SK-N-SH (cell line): ENCODE measurements around the gene BBX. TPM values are rescaled to one million over a fixed set of nuclear protein-coding genes. Genes with fewer than 3 reads are reported as not detected.

Source experiments
- CTCF ChIA-PET: fragments of 300-600, 350-600 bp; formaldehyde crosslinking; extraction: SDS; loops from one replicate; lab custom pipeline; 2021; lab: Yijun Ruan, JAX
- POLR2A ChIA-PET: fragments of 350-600 bp; sonication (Branson Sonifier 250); formaldehyde crosslinking; extraction: SDS; loops from one replicate; lab custom pipeline; 2020; ENCODE audit warnings: antibody characterized with exemption, inconsistent platforms; lab: Yijun Ruan, JAX
- DNase-seq: peaks from one replicate; pipeline ENCODE4 v3.0.0; 2012
- H2AFZ ChIP-seq: fragments of 200-600 bp; sonication (generic); 2 replicates; pipeline ENCODE4 v1.8.1; 2016; ENCODE audit warnings: antibody characterized with exemption, mild to moderate bottlenecking, low read depth
- H3F3A ChIP-seq: fragments of 200-600 bp; sonication (generic); replicated peaks from 2 replicates; pipeline ENCODE3; 2016; ENCODE audit warnings: antibody characterized with exemption, mild to moderate bottlenecking; ENCODE audit not compliant: insufficient read depth
- H3K27ac ChIP-seq, 2 experiments: fragments of 200-500 bp in 1 of 2; fragments of 200-600 bp in 1 of 2; sonication (Bioruptor generic) in 1 of 2; sonication (generic), shearing (Covaris generic) in 1 of 2; 2 replicates each; pipeline versions ENCODE4 v1.5.1 to v1.6.1; 2014 to 2016; ENCODE audit warnings: low read depth in 2 of 2, inconsistent platforms in 1 of 2, low read length in 1 of 2, mild to moderate bottlenecking in 1 of 2, mixed read lengths in 1 of 2
- H3K27me3 ChIP-seq: fragments of 200-600 bp; sonication (generic), shearing (Covaris generic); 2 replicates; pipeline ENCODE4 v1.6.1; 2016; ENCODE audit warnings: mixed run types; ENCODE audit not compliant: insufficient read depth
- H3K36me3 ChIP-seq, 2 experiments: fragments of 200-500 bp in 1 of 2; fragments of 200-600 bp in 1 of 2; sonication (Bioruptor generic) in 1 of 2; sonication (generic) in 1 of 2; replicated peaks in 1 of 2; 2 replicates each; pipeline versions ENCODE3 to v1.5.1; 2014 to 2016; ENCODE audit warnings: low read length in 1 of 2, mild to moderate bottlenecking in 1 of 2; ENCODE audit not compliant: insufficient read depth in 2 of 2, control insufficient read depth in 1 of 2
- H3K4me1 ChIP-seq, 2 experiments: fragments of 200-500 bp in 1 of 2; fragments of 200-600 bp in 1 of 2; sonication (Bioruptor generic) in 1 of 2; sonication (generic), shearing (Covaris generic) in 1 of 2; 2 replicates each; pipeline versions ENCODE4 v1.5.1 to v1.6.1; 2014 to 2016; ENCODE audit warnings: low read depth in 1 of 2, low read length in 1 of 2, mixed run types in 1 of 2; ENCODE audit not compliant: insufficient read depth in 2 of 2, control insufficient read depth in 1 of 2
- H3K4me2 ChIP-seq: fragments of 200-600 bp; sonication (generic), shearing (Covaris generic); 2 replicates; pipeline ENCODE4 v1.6.1; 2017; ENCODE audit warnings: mixed run types
- H3K4me3 ChIP-seq, 2 experiments: fragments of 200-500 bp in 1 of 2; fragments of 200-600 bp in 1 of 2; sonication (Bioruptor generic) in 1 of 2; sonication (generic), shearing (Covaris generic) in 1 of 2; 2 replicates each; pipeline versions ENCODE4 v1.5.1 to v1.8.1; 2014 to 2016; ENCODE audit warnings: low read depth in 2 of 2, inconsistent platforms in 1 of 2, low read length in 1 of 2, mild to moderate bottlenecking in 1 of 2, mixed read lengths in 1 of 2, moderate library complexity in 1 of 2
- H3K79me2 ChIP-seq: fragments of 200-600 bp; sonication (generic); 2 replicates; pipeline ENCODE4 v1.8.1; 2017; ENCODE audit warnings: mild to moderate bottlenecking; ENCODE audit not compliant: insufficient read depth
- H3K9ac ChIP-seq: fragments of 200-600 bp; sonication (generic); 2 replicates; pipeline ENCODE4 v1.6.1; 2017; ENCODE audit warnings: mixed run types
- H3K9me2 ChIP-seq: fragments of 200-600 bp; sonication (generic); 2 replicates; pipeline ENCODE4 v1.6.1; 2017; ENCODE audit warnings: mixed run types
- H3K9me3 ChIP-seq: fragments of 200-600 bp; sonication (generic); 2 replicates; pipeline ENCODE4 v1.6.1; 2017; ENCODE audit warnings: mixed run types, mild to moderate bottlenecking, moderate library complexity
- H4K20me1 ChIP-seq: fragments of 200-600 bp; sonication (generic); 2 replicates; pipeline ENCODE4 v1.6.1; 2017; ENCODE audit warnings: mild to moderate bottlenecking, mixed run types; ENCODE audit not compliant: insufficient read depth
- ELF1 ChIP-seq: IDR thresholded peaks from 2 replicates; pipeline ENCODE4 v1.4.0; 2012
- EZH2phosphoT487 ChIP-seq: fragments of 200-600 bp; sonication (generic); IDR thresholded peaks from 2 replicates; pipeline ENCODE4 v1.6.1; 2017; ENCODE audit warnings: low read depth, mixed run types, mild to moderate bottlenecking, antibody characterized with exemption, moderate library complexity, borderline replicate concordance
- FOXJ3 ChIP-seq: sonication (generic); formaldehyde crosslinking; IDR thresholded peaks from 2 replicates; pipeline ENCODE4 v1.5.1; 2020; ENCODE audit warnings: mild to moderate bottlenecking, missing genetic modification reagents
- FOXM1 ChIP-seq: IDR thresholded peaks from 2 replicates; pipeline ENCODE4 v1.4.0; 2012; ENCODE audit warnings: low read depth, mild to moderate bottlenecking
- GATA2 ChIP-seq: sonication (generic); formaldehyde crosslinking; IDR thresholded peaks from 2 replicates; pipeline ENCODE4 v1.5.0; 2020; ENCODE audit warnings: mild to moderate bottlenecking, missing genetic modification reagents
- JUND ChIP-seq: IDR thresholded peaks from 2 replicates; pipeline ENCODE4 v1.4.0; 2012
- RCOR1 ChIP-seq: fragments of 150-350 bp; IDR thresholded peaks from 2 replicates; pipeline ENCODE4 v1.6.1; 2017; ENCODE audit warnings: antibody characterized with exemption, low read length
- REST ChIP-seq: IDR thresholded peaks from 2 replicates; pipeline ENCODE4 v1.6.1; 2012; ENCODE audit warnings: mild to moderate bottlenecking, low read depth, low read length, moderate library complexity
- RFX5 ChIP-seq: IDR thresholded peaks from 2 replicates; pipeline ENCODE4 v1.6.1; 2012; ENCODE audit warnings: mild to moderate bottlenecking, improper control_type of control experiment, low read length
- SIN3A ChIP-seq: IDR thresholded peaks from 2 replicates; pipeline ENCODE4 v1.6.1; 2012; ENCODE audit warnings: low read depth, mild to moderate bottlenecking, low read length, moderate library complexity, borderline replicate concordance
- TCF12 ChIP-seq: IDR thresholded peaks from 2 replicates; pipeline ENCODE4 v1.4.0; 2012
- USF2 ChIP-seq: fragments of 150-350 bp; IDR thresholded peaks from 2 replicates; pipeline ENCODE4 v1.6.1; 2017; ENCODE audit warnings: antibody characterized with exemption, low read length, low read depth, borderline replicate concordance
- YY1 ChIP-seq: IDR thresholded peaks from 2 replicates; pipeline ENCODE4 v1.4.0; 2012; ENCODE audit warnings: low read depth, mild to moderate bottlenecking
- WGBS: methylation state at CpG from one replicate; pipeline ENCODE4 v1.1.6; 2017; ENCODE audit warnings: low lambda C conversion rate; 5-methylcytosine and 5-hydroxymethylcytosine counted together
- polyA plus RNA-seq, 3 experiments: library from polyadenylated mRNA; depleted of rRNA; stranded (reverse); fragments of >200 nt; gene quantifications; 2 replicates each; pipeline ENCODE4 v1.2.3, GENCODE V29; 2012
- TF ChIP-seq, protein P1 (sequence below): fragments of 150-350 bp; IDR thresholded peaks from 2 replicates; pipeline ENCODE4 v1.6.1; 2016; ENCODE audit warnings: mild to moderate bottlenecking, low read depth, low read length
- TF ChIP-seq, protein P2 (sequence below): IDR thresholded peaks from 2 replicates; pipeline ENCODE4 v1.4.0; 2012; ENCODE audit warnings: low read depth
- TF ChIP-seq, protein P3 (sequence below): IDR thresholded peaks from 2 replicates; pipeline ENCODE4; 2012

Gene BBX
- polyA plus RNA-seq, 1 of the 3 experiments (the other 2 are of a cell fraction) = 14.2 TPM

GRCh38 chr3:107781253-107781652, 258.5 kb downstream of the BBX start:
- WGBS = 98% methylated on average over 1 of the region's 1 CpG
- CTCF ChIA-PET = interaction anchor here (1.1 kb wide), 1 partner anchor 23 kb away, joined by 3 read pairs; no protein-coding TSS in a partner anchor
- POLR2A ChIA-PET = no interaction called here

GRCh38 chr3:107782054-107782453, 259.3 kb downstream of the BBX start:
- no peaks in the 10 kb centered on the region for H3K4me1 ChIP-seq
- peaks cover 28 to 48% of the 10 kb centered on the region in 2 experiments for H3K36me3 ChIP-seq
- no peak overlapping the region for H3K9ac ChIP-seq
- H3K79me2 ChIP-seq = no peaks in the 10 kb centered on the region
- no peaks in the 10 kb centered on the region for H3K27me3 ChIP-seq
- TF ChIP-seq TCF12 (no peak), RCOR1 (no peak), REST (no peak), FOXJ3 (no peak), GATA2 (CRISPR knock-in tag) (no peak), SIN3A (no peak), EZH2phosphoT487 (no peak), JUND (no peak), RFX5 (no peak), ELF1 (no peak), USF2 (no peak)
- TF ChIP-seq, protein P1, sequence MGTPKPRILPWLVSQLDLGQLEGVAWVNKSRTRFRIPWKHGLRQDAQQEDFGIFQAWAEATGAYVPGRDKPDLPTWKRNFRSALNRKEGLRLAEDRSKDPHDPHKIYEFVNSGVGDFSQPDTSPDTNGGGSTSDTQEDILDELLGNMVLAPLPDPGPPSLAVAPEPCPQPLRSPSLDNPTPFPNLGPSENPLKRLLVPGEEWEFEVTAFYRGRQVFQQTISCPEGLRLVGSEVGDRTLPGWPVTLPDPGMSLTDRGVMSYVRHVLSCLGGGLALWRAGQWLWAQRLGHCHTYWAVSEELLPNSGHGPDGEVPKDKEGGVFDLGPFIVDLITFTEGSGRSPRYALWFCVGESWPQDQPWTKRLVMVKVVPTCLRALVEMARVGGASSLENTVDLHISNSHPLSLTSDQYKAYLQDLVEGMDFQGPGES = no peak
- TF ChIP-seq, protein P2, sequence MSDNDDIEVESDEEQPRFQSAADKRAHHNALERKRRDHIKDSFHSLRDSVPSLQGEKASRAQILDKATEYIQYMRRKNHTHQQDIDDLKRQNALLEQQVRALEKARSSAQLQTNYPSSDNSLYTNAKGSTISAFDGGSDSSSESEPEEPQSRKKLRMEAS = no peak
- TF ChIP-seq, protein P3, sequence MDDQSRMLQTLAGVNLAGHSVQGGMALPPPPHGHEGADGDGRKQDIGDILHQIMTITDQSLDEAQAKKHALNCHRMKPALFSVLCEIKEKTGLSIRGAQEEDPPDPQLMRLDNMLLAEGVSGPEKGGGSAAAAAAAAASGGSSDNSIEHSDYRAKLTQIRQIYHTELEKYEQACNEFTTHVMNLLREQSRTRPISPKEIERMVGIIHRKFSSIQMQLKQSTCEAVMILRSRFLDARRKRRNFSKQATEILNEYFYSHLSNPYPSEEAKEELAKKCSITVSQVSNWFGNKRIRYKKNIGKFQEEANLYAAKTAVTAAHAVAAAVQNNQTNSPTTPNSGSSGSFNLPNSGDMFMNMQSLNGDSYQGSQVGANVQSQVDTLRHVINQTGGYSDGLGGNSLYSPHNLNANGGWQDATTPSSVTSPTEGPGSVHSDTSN = no peak
- no peak overlapping the region for H3K4me2 ChIP-seq
- no peak overlapping the region for H3K4me3 ChIP-seq
- no peak for DNase-seq
- 94% methylated on average over 2 of the region's 2 CpGs for WGBS
- no peaks in the 10 kb centered on the region for H3K9me2 ChIP-seq
- no peaks in the 10 kb centered on the region for H3F3A ChIP-seq
- H3K27ac ChIP-seq = no peak overlapping the region
- CTCF ChIA-PET = interaction anchor here (0.7 to 1.1 kb wide), 2 partner anchors 13 to 22 kb away, joined by 3 read pairs; no protein-coding TSS in a partner anchor
- no peak overlapping the region for H2AFZ ChIP-seq
- H3K9me3 ChIP-seq = no peaks in the 10 kb centered on the region
- no peaks in the 10 kb centered on the region for H4K20me1 ChIP-seq
- POLR2A ChIA-PET = no interaction called here

More at GRCh38 chr3:107781253-107781652, 258.5 kb downstream of the BBX start:
- Histone ChIP-seq H3K4me1 (no peaks in the 10 kb centered on the region), H3K27ac (no peak overlapping the region), H3K27me3 (no peaks in the 10 kb centered on the region), H3F3A (no peaks in the 10 kb centered on the region), H3K9ac (no peak overlapping the region), H3K4me3 (no peak overlapping the region)
- no peak for DNase-seq
- TF ChIP-seq EZH2phosphoT487 (no peak), TCF12 (no peak), RFX5 (no peak), YY1 (no peak), FOXM1 (no peak), FOXJ3 (no peak), ELF1 (no peak)
- TF ChIP-seq, all 33 proteins: peak for 0
- Histone ChIP-seq H3K9me2 (no peaks in the 10 kb centered on the region), H3K79me2 (no peaks in the 10 kb centered on the region), H3K9me3 (no peaks in the 10 kb centered on the region), H4K20me1 (no peaks in the 10 kb centered on the region), H2AFZ (no peak overlapping the region), H3K36me3 (peaks cover 28 to 50% of the 10 kb centered on the region in 2 experiments), H3K4me2 (no peak overlapping the region)
